Natural killer cell (primary cell): ENCODE results near the gene ACTN4. TPM values are rescaled to one million over a fixed set of nuclear protein-coding genes. Genes with fewer than 3 reads are reported as not detected.

Source experiments
- ATAC-seq, 3 donors: fragments of 150-1000 bp in 2 of 3; fragments of 200-7000 bp in 1 of 3; cut with Tn5 transposase; 1 replicate in 1 of 3; 2 replicates in 2 of 3; pipeline ENCODE4 v1.10.0; 2021; ENCODE audit warnings: mild to moderate bottlenecking in 2 of 3, moderate library complexity in 2 of 3
- DNase-seq, 2 donors: peaks; one replicate each; pipeline versions ENCODE4 v3.0.0 to v3.0.0-alpha.2; 2013 to 2021; ENCODE audit warnings: mixed read lengths in 1 of 2
- H3K27ac ChIP-seq: one replicate; pipeline ENCODE4 v1.5.1; 2013; ENCODE audit warnings: mild to moderate bottlenecking, low read length
- H3K27me3 ChIP-seq: one replicate; pipeline ENCODE4 v1.6.1; 2013; ENCODE audit warnings: low read length; ENCODE audit not compliant: control insufficient read depth, insufficient read depth
- H3K36me3 ChIP-seq: one replicate; pipeline ENCODE4 v1.6.1; 2013; ENCODE audit warnings: low read length; ENCODE audit not compliant: control insufficient read depth, insufficient read depth
- H3K4me1 ChIP-seq: one replicate; pipeline ENCODE4 v1.6.1; 2013; ENCODE audit warnings: low read length; ENCODE audit not compliant: control insufficient read depth, insufficient read depth
- H3K4me3 ChIP-seq: one replicate; pipeline ENCODE4 v1.5.1; 2013; ENCODE audit warnings: low read length
- H3K9me3 ChIP-seq: one replicate; pipeline ENCODE4 v1.6.1; 2013; ENCODE audit warnings: low read length; ENCODE audit not compliant: control insufficient read depth, insufficient read depth
- H3K27ac Mint-ChIP-seq, 2 donors: one replicate each; pipeline ENCODE4 v1.8.0; 2022; ENCODE audit warnings: mild to moderate bottlenecking in 2 of 2, mixed read lengths in 2 of 2, moderate library complexity in 1 of 2
- H3K27me3 Mint-ChIP-seq, 2 donors: one replicate each; pipeline ENCODE4 v1.8.0; 2022; ENCODE audit warnings: low read depth in 2 of 2, mixed read lengths in 2 of 2
- H3K36me3 Mint-ChIP-seq: one replicate; pipeline ENCODE4 v1.8.0; 2022; ENCODE audit warnings: mixed read lengths
- H3K4me1 Mint-ChIP-seq, 2 donors: one replicate each; pipeline ENCODE4 v1.8.0; 2022; ENCODE audit warnings: mixed read lengths in 2 of 2
- H3K4me3 Mint-ChIP-seq: one replicate; pipeline ENCODE4 v1.8.0; 2022; ENCODE audit warnings: mild to moderate bottlenecking, moderate library complexity, mixed read lengths
- H3K9me3 Mint-ChIP-seq, 2 donors: one replicate each; pipeline ENCODE4 v1.8.0; 2022; ENCODE audit warnings: mixed read lengths in 2 of 2
- CTCF ChIP-seq: fragments of 200-600 bp; IDR thresholded peaks from one replicate; pipeline ENCODE4 v1.8.0; 2022; ENCODE audit warnings: antibody characterized with exemption
- WGBS: methylation state at CpG from one replicate; pipeline ENCODE4 v1.1.7; 2013; ENCODE audit warnings: missing lambda C conversion rate; ENCODE audit not compliant: insufficient coverage; 5-methylcytosine and 5-hydroxymethylcytosine counted together
- intact Hi-C: fragments of 100-400 bp; cut with micrococcal nuclease; formaldehyde crosslinking; loops from one replicate; pipeline ENCODE4 v1.14.2; 2022
- total RNA-seq, 4 donors: library from RNA; stranded (reverse); fragments of 120-200 nt in 1 of 4; gene quantifications; one replicate each; pipeline versions ENCODE4 v1.2.3 to v1.2.4, GENCODE V29; 2013 to 2022

The ACTN4 gene
- total RNA-seq, 3 donors from 2014 or later (not counting 1 experiment from before 2014, with no cell fraction given): 443 to 595 (median 541) TPM

- no peak for ATAC-seq
- Histone ChIP-seq H3K9me3 (no peaks in the 10 kb centered on the region), H3K4me3 (no peak overlapping the region), H3K36me3 (peaks cover 74% of the 10 kb centered on the region), H3K4me1 (peaks cover 74% of the 10 kb centered on the region), H3K27me3 (no peaks in the 10 kb centered on the region), H3K27ac (no peak overlapping the region)
- Mint-ChIP-seq H3K4me1 (peaks cover 43 to 59% of the 10 kb centered on the region in 2 donors), H3K27ac (peak overlapping the region; percentile 88 to 89), H3K4me3 (no peak overlapping the region), H3K27me3 (no peaks in the 10 kb centered on the region), H3K9me3 (no peaks in the 10 kb centered on the region), H3K36me3 (peaks cover 6% of the 10 kb centered on the region)
- intact Hi-C loops: loop anchor here (2.0 kb wide), 1 partner anchor 47 kb away; no protein-coding TSS in a partner anchor
- DNase-seq: no peak
- WGBS: 88% methylated on average over 32 of the region's 33 CpGs
- TF ChIP-seq CTCF: no peak
Measured at GRCh38 chr19:38727868-38728660, 80.6 kb downstream of the ACTN4 start.

GRCh38 chr19:38728752-38729541 is 81.5 kb downstream of the ACTN4 start:
- Mint-ChIP-seq H3K27me3 (no peaks in the 10 kb centered on the region), H3K36me3 (peaks cover 6% of the 10 kb centered on the region), H3K27ac (peak overlapping the region; percentile 88 to 89), H3K4me1 (peaks cover 52 to 68% of the 10 kb centered on the region in 2 donors), H3K4me3 (no peak overlapping the region), H3K9me3 (no peaks in the 10 kb centered on the region)
- H3K4me3 ChIP-seq: no peak overlapping the region
- TF ChIP-seq CTCF: no peak
- peaks cover 83% of the 10 kb centered on the region for H3K4me1 ChIP-seq
- DNase-seq (no peak), ATAC-seq (no peak)
- 91% methylated on average over 35 of the region's 37 CpGs for WGBS
- H3K36me3 ChIP-seq: peaks cover 65% of the 10 kb centered on the region
- H3K27me3 ChIP-seq: no peaks in the 10 kb centered on the region
- H3K9me3 ChIP-seq: no peaks in the 10 kb centered on the region
- H3K27ac ChIP-seq: no peak overlapping the region
- intact Hi-C loops: no loop called here

- Mint-ChIP-seq H3K4me1 (peaks cover 61 to 77% of the 10 kb centered on the region in 2 donors), H3K4me3 (peak overlapping the region; percentile 72), H3K36me3 (peaks cover 6% of the 10 kb centered on the region), H3K27me3 (no peaks in the 10 kb centered on the region), H3K9me3 (no peaks in the 10 kb centered on the region), H3K27ac (peak overlapping the region; percentile 80 to 84)
- TF ChIP-seq CTCF: peak; percentile 83
- no peak overlapping the region for H3K4me3 ChIP-seq
- WGBS: 71% methylated on average over 15 of the region's 17 CpGs
- H3K9me3 ChIP-seq: no peaks in the 10 kb centered on the region
- peak; percentile 72 to 84 for DNase-seq
- H3K27ac ChIP-seq: no peak overlapping the region
- H3K27me3 ChIP-seq: no peaks in the 10 kb centered on the region
- ATAC-seq: peak; percentile 18 to 52 (median 38)
- H3K36me3 ChIP-seq: peaks cover 56% of the 10 kb centered on the region
- H3K4me1 ChIP-seq: peaks cover 90% of the 10 kb centered on the region
- intact Hi-C loops: loop anchor here (5.0 to 10.0 kb wide), 2 partner anchors 33 to 135 kb away; no protein-coding TSS in a partner anchor
Measured at GRCh38 chr19:38729653-38730469, 82.4 kb downstream of the ACTN4 start.
